LNCAP (cell line): ENCODE measurements around the gene TTLL6.

ENCODE experiments used
- CTCF ChIP-seq: fragments of 450-650 bp; IDR thresholded peaks from 2 replicates; pipeline ENCODE4 v1.5.1; 2017; ENCODE audit warnings: mild to moderate bottlenecking

TTLL6 gene

GRCh38 chr17:48791128-48792032 lies 25.6 kb downstream of the TTLL6 start:
- TF ChIP-seq CTCF = peak; percentile 84; the same call in 1 of the 2 replicates

- no peak for TF ChIP-seq CTCF
Measured at GRCh38 chr17:48790607-48791127, 26.4 kb downstream of the TTLL6 start.

- no peak for TF ChIP-seq CTCF
Measured at GRCh38 chr17:48787828-48788227, 29.2 kb downstream of the TTLL6 start.

GRCh38 chr17:48779421-48779820 lies 37.6 kb downstream of the TTLL6 start:
- TF ChIP-seq CTCF = no peak

GRCh38 chr17:48776602-48777001 lies 40.4 kb downstream of the TTLL6 start:
- TF ChIP-seq CTCF = no peak

GRCh38 chr17:48773245-48773644 lies 43.8 kb downstream of the TTLL6 start:
- no peak for TF ChIP-seq CTCF

- TF ChIP-seq CTCF = no peak
Measured at GRCh38 chr17:48770954-48771353, 46.1 kb downstream of the TTLL6 start.
